ENCODE measurements around the gene TAS2R39. TPM values are rescaled to one million over a fixed set of nuclear protein-coding genes. Genes with fewer than 3 reads are reported as not detected.
"Not testable (repeated sequence)": the region's sequence is repeated elsewhere in the genome, so short reads cannot be mapped to it uniquely, and the experiment has no call there.

Gene TAS2R39
- total RNA-seq, 1 donor = not detected

DNA sequence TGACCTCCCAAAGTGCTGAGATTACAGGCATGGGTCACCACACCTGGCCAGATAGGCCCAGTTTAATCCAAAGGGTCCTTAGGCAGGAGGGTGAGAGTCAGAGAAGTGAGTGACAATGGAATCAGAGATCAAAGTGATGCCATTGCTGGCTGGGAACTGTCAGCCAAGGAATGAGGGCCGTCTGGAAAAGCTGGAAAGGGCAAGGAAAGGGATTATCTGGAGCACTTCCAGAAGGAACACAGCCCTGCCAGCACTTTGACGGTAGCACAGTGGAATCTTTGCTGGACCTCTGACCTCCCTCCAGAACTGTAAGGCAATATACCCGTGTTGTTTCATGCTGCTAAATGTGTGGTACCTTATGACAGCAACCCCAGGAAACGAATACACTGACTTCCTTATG is 27.3 kb downstream of the TAS2R39 start:
- Histone ChIP-seq H3K36me3 (ENCODE audit: insufficient read depth, low read length) (no peaks in the 10 kb centered on the region), H3K4me1 (ENCODE audit: insufficient read depth, low read length) (peaks cover 1% of the 10 kb centered on the region), H3K27ac (ENCODE audit: low read depth, low read length) (no peak overlapping the region), H3K79me2 (ENCODE audit: insufficient read depth, low read length) (no peaks in the 10 kb centered on the region), H3K9me3 (ENCODE audit: low read depth, low read length) (no peaks in the 10 kb centered on the region), H3K27me3 (ENCODE audit: insufficient read depth, low read length) (peaks cover 4% of the 10 kb centered on the region), H2AFZ (ENCODE audit: low read length) (no peak overlapping the region), H3K4me2 (ENCODE audit: insufficient read depth, low read length) (no peak overlapping the region), H4K20me1 (ENCODE audit: insufficient read depth, low read length) (no peaks in the 10 kb centered on the region), H3K4me3 (ENCODE audit: insufficient read depth, low read length) (no peak overlapping the region)
- TF ChIP-seq, protein P1, sequence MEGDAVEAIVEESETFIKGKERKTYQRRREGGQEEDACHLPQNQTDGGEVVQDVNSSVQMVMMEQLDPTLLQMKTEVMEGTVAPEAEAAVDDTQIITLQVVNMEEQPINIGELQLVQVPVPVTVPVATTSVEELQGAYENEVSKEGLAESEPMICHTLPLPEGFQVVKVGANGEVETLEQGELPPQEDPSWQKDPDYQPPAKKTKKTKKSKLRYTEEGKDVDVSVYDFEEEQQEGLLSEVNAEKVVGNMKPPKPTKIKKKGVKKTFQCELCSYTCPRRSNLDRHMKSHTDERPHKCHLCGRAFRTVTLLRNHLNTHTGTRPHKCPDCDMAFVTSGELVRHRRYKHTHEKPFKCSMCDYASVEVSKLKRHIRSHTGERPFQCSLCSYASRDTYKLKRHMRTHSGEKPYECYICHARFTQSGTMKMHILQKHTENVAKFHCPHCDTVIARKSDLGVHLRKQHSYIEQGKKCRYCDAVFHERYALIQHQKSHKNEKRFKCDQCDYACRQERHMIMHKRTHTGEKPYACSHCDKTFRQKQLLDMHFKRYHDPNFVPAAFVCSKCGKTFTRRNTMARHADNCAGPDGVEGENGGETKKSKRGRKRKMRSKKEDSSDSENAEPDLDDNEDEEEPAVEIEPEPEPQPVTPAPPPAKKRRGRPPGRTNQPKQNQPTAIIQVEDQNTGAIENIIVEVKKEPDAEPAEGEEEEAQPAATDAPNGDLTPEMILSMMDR (IDR thresholded peaks at IDR 0.05; ENCODE audit: extremely low read depth, low read depth, low read length) = no peak
- no peak for DNase-seq (ENCODE audit: insufficient read length, low spot score, missing footprints)

DNA sequence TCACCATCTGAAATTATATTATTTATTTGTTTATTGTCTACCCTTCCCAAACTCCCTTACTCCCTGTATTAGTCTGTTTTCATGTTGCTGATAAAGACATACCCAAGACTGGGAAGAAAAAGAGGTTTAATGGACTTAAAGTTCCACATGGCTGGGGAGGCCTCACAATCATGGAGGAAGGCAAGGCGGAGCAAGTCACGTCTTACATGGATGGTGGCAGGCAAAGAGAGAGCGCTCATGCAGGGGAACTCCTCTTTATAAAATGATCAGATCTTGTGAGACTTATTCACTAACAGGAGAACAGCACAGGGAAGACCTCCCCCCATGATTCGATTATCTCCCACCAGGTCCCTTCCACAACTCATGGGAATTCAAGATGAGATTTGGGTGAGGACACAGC is 30.3 kb downstream of the TAS2R39 start:
- not testable (repeated sequence) for H3K4me1 ChIP-seq (ENCODE audit: insufficient read depth, low read length); DNase-seq (ENCODE audit: insufficient read length, low spot score, missing footprints)

DNA sequence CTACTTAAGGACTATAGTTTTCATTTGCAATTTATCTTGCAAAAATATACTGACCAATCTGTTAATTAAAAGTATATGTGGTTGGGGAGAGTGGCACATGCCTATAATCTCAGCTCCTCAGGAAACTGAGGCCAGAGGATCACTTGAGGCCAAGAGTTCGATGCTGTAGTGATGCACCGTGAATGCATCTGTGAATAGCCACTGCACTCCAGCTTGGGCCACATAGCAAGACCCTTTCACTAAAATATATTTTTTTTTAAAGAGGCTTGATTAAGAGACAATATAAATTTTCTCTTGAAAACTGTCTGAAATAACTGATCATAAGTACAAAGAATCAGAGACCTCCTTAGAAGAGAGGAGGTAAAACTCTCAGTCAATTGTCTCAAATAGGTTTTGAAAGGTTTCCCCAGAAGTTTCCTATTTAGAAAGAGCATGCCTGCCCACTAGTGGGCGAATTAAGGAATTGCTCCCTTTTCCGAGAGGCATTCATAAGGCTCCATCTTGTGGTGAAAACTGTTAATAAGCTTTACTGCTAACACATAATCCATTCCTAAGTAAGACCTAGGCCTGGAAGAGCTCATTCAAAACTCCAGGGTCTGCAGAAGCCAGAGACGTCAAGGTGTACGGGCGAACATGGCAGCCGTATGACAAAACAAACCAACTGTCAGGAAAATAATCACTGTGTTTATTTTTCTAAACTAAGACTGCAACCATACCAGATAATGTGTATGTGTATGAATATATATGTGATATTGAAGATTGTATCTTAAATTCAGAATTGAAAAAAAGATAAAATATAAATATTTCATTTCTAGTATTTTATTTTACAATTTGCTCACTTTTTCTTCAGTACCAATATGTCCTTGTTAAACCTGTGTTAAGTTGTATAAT is 31.8 kb downstream of the TAS2R39 start:
- Histone ChIP-seq H3K4me2 (ENCODE audit: insufficient read depth, low read length) (no peak overlapping the region), H3K27me3 (ENCODE audit: insufficient read depth, low read length) (no peaks in the 10 kb centered on the region), H3K9me3 (ENCODE audit: low read depth, low read length) (no peaks in the 10 kb centered on the region), H2AFZ (ENCODE audit: low read length) (peak overlapping the region; percentile 25), H3K36me3 (ENCODE audit: insufficient read depth, low read length) (no peaks in the 10 kb centered on the region), H3K4me1 (ENCODE audit: insufficient read depth, low read length) (peaks cover 10% of the 10 kb centered on the region), H3K79me2 (ENCODE audit: insufficient read depth, low read length) (no peaks in the 10 kb centered on the region), H3K4me3 (ENCODE audit: insufficient read depth, low read length) (no peak overlapping the region), H3K27ac (ENCODE audit: low read depth, low read length) (no peak overlapping the region), H4K20me1 (ENCODE audit: insufficient read depth, low read length) (no peaks in the 10 kb centered on the region)
- TF ChIP-seq, protein P1 (IDR thresholded peaks at IDR 0.05; ENCODE audit: extremely low read depth, low read depth, low read length) = peak; percentile 100
- peak; percentile 83 for DNase-seq (ENCODE audit: insufficient read length, low spot score, missing footprints)

More for the DNA sequence above, 30.3 kb downstream of the TAS2R39 start:
- not testable (repeated sequence) for H3K27me3 ChIP-seq (ENCODE audit: insufficient read depth, low read length); H2AFZ ChIP-seq (ENCODE audit: low read length); H3K4me3 ChIP-seq (ENCODE audit: insufficient read depth, low read length); H3K9me3 ChIP-seq (ENCODE audit: low read depth, low read length); H3K27ac ChIP-seq (ENCODE audit: low read depth, low read length); H4K20me1 ChIP-seq (ENCODE audit: insufficient read depth, low read length); H3K36me3 ChIP-seq (ENCODE audit: insufficient read depth, low read length); H3K79me2 ChIP-seq (ENCODE audit: insufficient read depth, low read length); H3K4me2 ChIP-seq (ENCODE audit: insufficient read depth, low read length)

DNA sequence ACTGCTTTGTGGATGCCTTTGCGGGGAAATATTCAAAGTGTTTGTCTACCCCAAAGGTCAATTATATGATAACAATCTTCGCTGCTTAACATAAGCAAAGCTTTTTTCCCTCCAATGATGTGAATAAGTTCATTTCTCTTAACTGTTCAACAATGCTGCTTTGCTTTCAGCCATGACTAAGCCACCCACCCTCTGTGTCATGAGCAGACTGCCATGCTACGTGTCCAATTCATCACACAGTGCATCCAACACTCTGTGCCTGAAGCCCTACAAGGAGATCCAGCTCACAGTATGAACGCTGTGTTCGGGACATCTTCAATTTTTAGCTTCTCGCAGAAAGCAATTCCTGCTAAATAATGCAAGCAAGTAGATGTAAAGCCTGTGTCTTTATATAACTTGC is 32.9 kb downstream of the TAS2R39 start:
- Histone ChIP-seq H3K9me3 (ENCODE audit: low read depth, low read length) (no peaks in the 10 kb centered on the region), H3K4me1 (ENCODE audit: insufficient read depth, low read length) (peaks cover 10% of the 10 kb centered on the region), H3K36me3 (ENCODE audit: insufficient read depth, low read length) (no peaks in the 10 kb centered on the region), H4K20me1 (ENCODE audit: insufficient read depth, low read length) (no peaks in the 10 kb centered on the region), H3K79me2 (ENCODE audit: insufficient read depth, low read length) (no peaks in the 10 kb centered on the region), H3K4me2 (ENCODE audit: insufficient read depth, low read length) (peak overlapping the region; percentile 1), H3K27ac (ENCODE audit: low read depth, low read length) (no peak overlapping the region), H2AFZ (ENCODE audit: low read length) (peak overlapping the region; percentile 1), H3K27me3 (ENCODE audit: insufficient read depth, low read length) (no peaks in the 10 kb centered on the region), H3K4me3 (ENCODE audit: insufficient read depth, low read length) (no peak overlapping the region)
- DNase-seq (ENCODE audit: insufficient read length, low spot score, missing footprints) = peak; percentile 81
- TF ChIP-seq, protein P1 (IDR thresholded peaks at IDR 0.05; ENCODE audit: extremely low read depth, low read depth, low read length) = no peak
